ENCODE measurements around the gene SERGEF.

The SERGEF gene

GRCh38 chr11:17814546-17814945, 198.3 kb downstream of the SERGEF start:
- no peak overlapping the region for H3K27ac ChIP-seq (ENCODE audit: low read depth, low read length)
- H3K79me2 ChIP-seq (ENCODE audit: insufficient read depth, low read length): no peaks in the 10 kb centered on the region
- H3K27me3 ChIP-seq (ENCODE audit: low read length): no peaks in the 10 kb centered on the region

GRCh38 chr11:17813391-17814059, 199.3 kb downstream of the SERGEF start:
- H3K9ac ChIP-seq (ENCODE audit: low read length): no peak overlapping the region
- H3K27ac ChIP-seq (ENCODE audit: low read depth, low read length): no peak overlapping the region
- TF ChIP-seq CTCF (IDR thresholded peaks at IDR 0.05; ENCODE audit: insufficient read depth, low read length, poor library complexity, severe bottlenecking): no peak
- TF ChIP-seq EZH2phosphoT487 (conservative IDR thresholded peaks at IDR 0.05; ENCODE audit: low read length): no peak

More at GRCh38 chr11:17814546-17814945, 198.3 kb downstream of the SERGEF start:
- H3F3A ChIP-seq (ENCODE audit: insufficient read depth): no peaks in the 10 kb centered on the region
- no peak for TF ChIP-seq CTCF (IDR thresholded peaks at IDR 0.05; ENCODE audit: insufficient read depth, low read length, poor library complexity, severe bottlenecking)
- no peak for TF ChIP-seq EZH2phosphoT487 (conservative IDR thresholded peaks at IDR 0.05; ENCODE audit: low read length)
- no peaks in the 10 kb centered on the region for H4K20me1 ChIP-seq (ENCODE audit: low read depth, low read length)
- no peak overlapping the region for H3K4me2 ChIP-seq (ENCODE audit: low read depth, low read length, poor library complexity, severe bottlenecking)
- H3K9me2 ChIP-seq (replicated peaks; ENCODE audit: insufficient read depth, low read length): no peaks in the 10 kb centered on the region
- no peak overlapping the region for H3K9ac ChIP-seq (ENCODE audit: low read length)
- H3K4me3 ChIP-seq (ENCODE audit: insufficient read depth, low read length, poor library complexity, severe bottlenecking): no peak overlapping the region
- no peaks in the 10 kb centered on the region for H3K9me3 ChIP-seq (ENCODE audit: insufficient read depth, low read length)
- no peak overlapping the region for H2AFZ ChIP-seq (ENCODE audit: low read depth, low read length, severe bottlenecking)
- no peaks in the 10 kb centered on the region for H3K36me3 ChIP-seq (ENCODE audit: low read length)

GRCh38 chr11:17812865-17813187, 200.0 kb downstream of the SERGEF start:
- H3K27me3 ChIP-seq (ENCODE audit: low read length): no peaks in the 10 kb centered on the region
- no peaks in the 10 kb centered on the region for H3K79me2 ChIP-seq (ENCODE audit: insufficient read depth, low read length)
- H3K9me3 ChIP-seq (ENCODE audit: insufficient read depth, low read length): no peaks in the 10 kb centered on the region
- no peaks in the 10 kb centered on the region for H3F3A ChIP-seq (ENCODE audit: insufficient read depth)
- no peaks in the 10 kb centered on the region for H3K9me2 ChIP-seq (replicated peaks; ENCODE audit: insufficient read depth, low read length)
- H3K9ac ChIP-seq (ENCODE audit: low read length): no peak overlapping the region
- no peak overlapping the region for H3K4me2 ChIP-seq (ENCODE audit: low read depth, low read length, poor library complexity, severe bottlenecking)
- no peak overlapping the region for H3K27ac ChIP-seq (ENCODE audit: low read depth, low read length)
- TF ChIP-seq EZH2phosphoT487 (conservative IDR thresholded peaks at IDR 0.05; ENCODE audit: low read length) (no peak), CTCF (IDR thresholded peaks at IDR 0.05; ENCODE audit: insufficient read depth, low read length, poor library complexity, severe bottlenecking) (no peak)
- H2AFZ ChIP-seq (ENCODE audit: low read depth, low read length, severe bottlenecking): no peak overlapping the region
- no peaks in the 10 kb centered on the region for H4K20me1 ChIP-seq (ENCODE audit: low read depth, low read length)
- no peaks in the 10 kb centered on the region for H3K36me3 ChIP-seq (ENCODE audit: low read length)
- H3K4me3 ChIP-seq (ENCODE audit: insufficient read depth, low read length, poor library complexity, severe bottlenecking): no peak overlapping the region

More at GRCh38 chr11:17813391-17814059, 199.3 kb downstream of the SERGEF start:
- H3K36me3 ChIP-seq (ENCODE audit: low read length): no peaks in the 10 kb centered on the region
- no peak overlapping the region for H3K4me3 ChIP-seq (ENCODE audit: insufficient read depth, low read length, poor library complexity, severe bottlenecking)
- no peaks in the 10 kb centered on the region for H4K20me1 ChIP-seq (ENCODE audit: low read depth, low read length)
- no peak overlapping the region for H3K4me2 ChIP-seq (ENCODE audit: low read depth, low read length, poor library complexity, severe bottlenecking)
- H3K9me2 ChIP-seq (replicated peaks; ENCODE audit: insufficient read depth, low read length): no peaks in the 10 kb centered on the region
- H3K27me3 ChIP-seq (ENCODE audit: low read length): no peaks in the 10 kb centered on the region
- H3K79me2 ChIP-seq (ENCODE audit: insufficient read depth, low read length): no peaks in the 10 kb centered on the region
- H2AFZ ChIP-seq (ENCODE audit: low read depth, low read length, severe bottlenecking): no peak overlapping the region
- no peaks in the 10 kb centered on the region for H3K9me3 ChIP-seq (ENCODE audit: insufficient read depth, low read length)
- no peaks in the 10 kb centered on the region for H3F3A ChIP-seq (ENCODE audit: insufficient read depth)
